ENCODE results near the gene CEMIP.

DNA sequence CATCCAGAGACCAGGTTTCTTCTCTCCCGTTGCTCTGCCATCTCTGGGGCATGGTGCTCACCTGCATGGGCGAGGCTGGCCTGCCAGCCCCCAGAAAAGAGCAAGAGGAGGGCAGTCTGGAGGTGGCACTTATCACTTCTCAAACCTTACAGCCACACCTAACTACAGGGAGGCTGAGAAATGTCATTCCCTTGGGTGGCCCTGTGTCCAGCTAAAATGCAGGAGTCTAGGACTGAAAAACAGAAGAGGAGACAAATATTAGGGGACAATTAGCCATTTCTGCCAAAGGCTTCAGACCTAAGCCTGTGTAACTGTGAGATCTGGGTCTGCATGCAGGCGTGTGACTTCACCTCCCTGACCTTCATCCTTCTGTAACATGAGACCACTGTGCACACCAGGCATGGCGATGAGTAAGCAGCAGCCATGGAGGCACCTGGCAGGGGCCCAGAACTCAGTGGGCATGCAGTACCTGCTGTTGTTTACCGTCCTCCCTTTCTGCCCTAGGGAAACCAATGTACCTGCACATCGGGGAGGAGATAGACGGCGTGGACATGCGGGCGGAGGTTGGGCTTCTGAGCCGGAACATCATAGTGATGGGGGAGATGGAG is 127.1 kb downstream of the CEMIP start:
- TF ChIP-seq POLR2A (IDR thresholded peaks at IDR 0.05): no peak
- TF ChIP-seq, protein P1, sequence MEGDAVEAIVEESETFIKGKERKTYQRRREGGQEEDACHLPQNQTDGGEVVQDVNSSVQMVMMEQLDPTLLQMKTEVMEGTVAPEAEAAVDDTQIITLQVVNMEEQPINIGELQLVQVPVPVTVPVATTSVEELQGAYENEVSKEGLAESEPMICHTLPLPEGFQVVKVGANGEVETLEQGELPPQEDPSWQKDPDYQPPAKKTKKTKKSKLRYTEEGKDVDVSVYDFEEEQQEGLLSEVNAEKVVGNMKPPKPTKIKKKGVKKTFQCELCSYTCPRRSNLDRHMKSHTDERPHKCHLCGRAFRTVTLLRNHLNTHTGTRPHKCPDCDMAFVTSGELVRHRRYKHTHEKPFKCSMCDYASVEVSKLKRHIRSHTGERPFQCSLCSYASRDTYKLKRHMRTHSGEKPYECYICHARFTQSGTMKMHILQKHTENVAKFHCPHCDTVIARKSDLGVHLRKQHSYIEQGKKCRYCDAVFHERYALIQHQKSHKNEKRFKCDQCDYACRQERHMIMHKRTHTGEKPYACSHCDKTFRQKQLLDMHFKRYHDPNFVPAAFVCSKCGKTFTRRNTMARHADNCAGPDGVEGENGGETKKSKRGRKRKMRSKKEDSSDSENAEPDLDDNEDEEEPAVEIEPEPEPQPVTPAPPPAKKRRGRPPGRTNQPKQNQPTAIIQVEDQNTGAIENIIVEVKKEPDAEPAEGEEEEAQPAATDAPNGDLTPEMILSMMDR (IDR thresholded peaks at IDR 0.05): no peak
